ENCODE measurements around the gene ARHGEF17.

GRCh38 chr11:73359930-73360742 is 52.1 kb downstream of the ARHGEF17 start:
- TF ChIP-seq EP300 (IDR thresholded peaks at IDR 0.05; ENCODE audit: low read depth) = no peak
- no peak for TF ChIP-seq POLR2A (IDR thresholded peaks at IDR 0.05)
- no peak for TF ChIP-seq CTCF (IDR thresholded peaks at IDR 0.05)

Measured in transverse colon (tissue), 3 donors.